ENCODE results near the gene EFHC1. TPM values are rescaled to one million over a fixed set of nuclear protein-coding genes. Genes with fewer than 3 reads are reported as not detected.

The EFHC1 gene
- total and polyA plus RNA-seq, 2 experiments from 2014 or later: 24.3 to 28.0 TPM

GRCh38 chr6:52519618-52520017 lies 99.5 kb downstream of the EFHC1 start:
- Histone ChIP-seq H2AFZ (no peak overlapping the region), H3K9me2 (ENCODE audit: insufficient read depth) (no peaks in the 10 kb centered on the region), H3K27me3 (ENCODE audit: insufficient read depth) (no peaks in the 10 kb centered on the region), H4K20me1 (replicated peaks; ENCODE audit: insufficient read depth) (no peaks in the 10 kb centered on the region), H3K27ac (ENCODE audit: low read depth) (no peak overlapping the region), H3K36me3 (ENCODE audit: insufficient read depth) (no peaks in the 10 kb centered on the region; the same call in 1 of the 2 replicates), H3F3A (replicated peaks; ENCODE audit: low read depth) (no peaks in the 10 kb centered on the region), H3K79me2 (replicated peaks; ENCODE audit: insufficient read depth) (peaks cover 2% of the 10 kb centered on the region; the same call in 1 of the 2 replicates), H3K4me3 (no peak overlapping the region), H3K4me2 (no peak overlapping the region), H3K4me1 (ENCODE audit: insufficient read depth) (peaks cover 12% of the 10 kb centered on the region)
- TF ChIP-seq NANOG (IDR thresholded peaks at IDR 0.05; ENCODE audit: borderline replicate concordance) (no peak), ZNF331 (CRISPR knock-in tag; IDR thresholded peaks at IDR 0.05; ENCODE audit: low read depth) (no peak), ZNF462 (CRISPR knock-in tag; IDR thresholded peaks at IDR 0.05) (no peak), EZH2phosphoT487 (IDR thresholded peaks at IDR 0.05; ENCODE audit: unreplicated experiment) (no peak)
- Mint-ChIP-seq H3K27ac (no peak overlapping the region), H3K4me1 (peaks cover 42% of the 10 kb centered on the region), H3K4me3 (no peak overlapping the region), H3K27me3 (ENCODE audit: insufficient read depth, low read depth, poor library complexity) (peaks cover 5% of the 10 kb centered on the region), H3K9me3 (no peaks in the 10 kb centered on the region), H3K36me3 (ENCODE audit: low read depth) (peaks cover 22% of the 10 kb centered on the region)
- DNase-seq (ENCODE audit: low spot score) (no peak), ATAC-seq (no peak)

- TF ChIP-seq EZH2 (IDR thresholded peaks at IDR 0.05; ENCODE audit: low read depth, unreplicated experiment) (no peak), JUNB (IDR thresholded peaks at IDR 0.05; ENCODE audit: unreplicated experiment) (no peak), CTCF (conservative IDR thresholded peaks at IDR 0.05; ENCODE audit: low read depth in 2 of 2) (no peak), CREB1 (CRISPR knock-in tag; IDR thresholded peaks at IDR 0.05; ENCODE audit: low read depth) (no peak), STAT1 (IDR thresholded peaks at IDR 0.05; ENCODE audit: unreplicated experiment) (no peak), REST (IDR thresholded peaks at IDR 0.05; ENCODE audit: unreplicated experiment) (no peak), ZNF114 (CRISPR knock-in tag; IDR thresholded peaks at IDR 0.05) (no peak), EZH2phosphoT487 (IDR thresholded peaks at IDR 0.05; ENCODE audit: unreplicated experiment) (no peak)
Observed at GRCh38 chr6:52522151-52522626, 102.0 kb downstream of the EFHC1 start.

More at GRCh38 chr6:52522151-52522626, 102.0 kb downstream of the EFHC1 start:
- Histone ChIP-seq H3K4me3 (no peak overlapping the region), H4K20me1 (replicated peaks; ENCODE audit: insufficient read depth) (no peaks in the 10 kb centered on the region; the same call in 1 of the 2 replicates), H3K79me2 (replicated peaks; ENCODE audit: insufficient read depth) (peaks cover 2% of the 10 kb centered on the region; the same call in 1 of the 2 replicates), H2AFZ (no peak overlapping the region), H3K36me3 (ENCODE audit: insufficient read depth) (no peaks in the 10 kb centered on the region; the same call in 1 of the 2 replicates), H3K4me2 (no peak overlapping the region), H3K27me3 (ENCODE audit: insufficient read depth) (no peaks in the 10 kb centered on the region), H3F3A (replicated peaks; ENCODE audit: low read depth) (no peaks in the 10 kb centered on the region), H3K9me2 (ENCODE audit: insufficient read depth) (no peaks in the 10 kb centered on the region), H3K27ac (ENCODE audit: low read depth) (no peak overlapping the region), H3K4me1 (ENCODE audit: insufficient read depth) (peaks cover 11% of the 10 kb centered on the region)
- peaks cover 5% of the 10 kb centered on the region for H3K27me3 Mint-ChIP-seq (ENCODE audit: insufficient read depth, low read depth, poor library complexity)
- no peaks in the 10 kb centered on the region for H3K9me3 Mint-ChIP-seq
- peaks cover 35% of the 10 kb centered on the region for H3K4me1 Mint-ChIP-seq
- no peak for DNase-seq (ENCODE audit: low spot score)
- H3K27ac Mint-ChIP-seq: no peak overlapping the region
- peaks cover 13% of the 10 kb centered on the region; the same call in 2 of the 3 replicates for H3K36me3 Mint-ChIP-seq (ENCODE audit: low read depth)
- ATAC-seq: no peak
- H3K4me3 Mint-ChIP-seq: no peak overlapping the region

Data from GM23338 (cell line).